ENCODE data around the gene APLP2.

GRCh38 chr11:130118165-130118564 is 48.5 kb downstream of the APLP2 start:
- TF ChIP-seq POLR2A (IDR thresholded peaks at IDR 0.05): no peak
- TF ChIP-seq CTCF (IDR thresholded peaks at IDR 0.05): no peak
